IMR-90 (cell line): ENCODE results near the gene PRDM15.

ENCODE experiments used
- CHD1 ChIP-seq: IDR thresholded peaks from 2 replicates; pipeline ENCODE4 v1.6.1; 2012; ENCODE audit warnings: low read depth, low read length, improper control_type of control experiment
- CTCF ChIP-seq: conservative IDR thresholded peaks from 2 replicates; pipeline ENCODE4 v1.5.1; 2012; ENCODE audit warnings: mild to moderate bottlenecking, low read depth, low read length, improper control_type of control experiment
- MAZ ChIP-seq: IDR thresholded peaks from 2 replicates; pipeline ENCODE4 v1.6.1; 2012; ENCODE audit warnings: low read depth, mild to moderate bottlenecking, low read length, improper control_type of control experiment, moderate library complexity, borderline replicate concordance
- MXI1 ChIP-seq: IDR thresholded peaks from 2 replicates; pipeline ENCODE4 v1.6.1; 2012; ENCODE audit warnings: low read depth, mild to moderate bottlenecking, low read length, moderate library complexity, borderline replicate concordance
- NFE2L2 ChIP-seq: fragments of 150-350 bp; IDR thresholded peaks from 2 replicates; pipeline ENCODE4 v1.6.1; 2016; ENCODE audit warnings: low read depth, mild to moderate bottlenecking, low read length
- POLR2A ChIP-seq: IDR thresholded peaks from 2 replicates; pipeline ENCODE4 v1.6.1; 2012; ENCODE audit warnings: mild to moderate bottlenecking, low read depth, low read length
- SMC3 ChIP-seq: fragments of 150-350 bp; IDR thresholded peaks from 2 replicates; pipeline ENCODE4 v1.6.1; 2016; ENCODE audit warnings: low read depth, mild to moderate bottlenecking, antibody characterized with exemption, low read length, moderate library complexity

GRCh38 chr21:41819856-41820281, 59.3 kb downstream of the PRDM15 start:
- TF ChIP-seq CHD1, result no peak
- TF ChIP-seq MAZ, result no peak
- TF ChIP-seq POLR2A, result no peak
- no peak for TF ChIP-seq CTCF
- no peak for TF ChIP-seq MXI1
- TF ChIP-seq SMC3, result no peak
- TF ChIP-seq NFE2L2, result no peak
